Lower lobe of right lung (tissue), 2 donors: ENCODE measurements around the gene PTPRD. TPM values are rescaled to one million over a fixed set of nuclear protein-coding genes. Genes with fewer than 3 reads are reported as not detected.

Experiments used
- ATAC-seq, 2 donors: fragments of 200-7000 bp; cut with Tn5 transposase; one replicate each; pipeline ENCODE4 v1.9.1; 2020 to 2022; ENCODE audit warnings: mild to moderate bottlenecking in 2 of 2, moderate library complexity in 2 of 2
- DNase-seq: peaks from one replicate; pipeline ENCODE4 v3.0.0-alpha.2; 2020
- H3K27ac ChIP-seq: fragments of 200-600 bp; one replicate; pipeline ENCODE4 v1.8.0; 2022
- H3K27me3 ChIP-seq: fragments of 200-600 bp; one replicate; pipeline ENCODE4 v1.8.0; 2022; ENCODE audit warnings: low read depth
- H3K36me3 ChIP-seq: fragments of 200-600 bp; one replicate; pipeline ENCODE4 v1.8.0; 2022; ENCODE audit warnings: mild to moderate bottlenecking
- H3K4me1 ChIP-seq: fragments of 200-600 bp; one replicate; pipeline ENCODE4 v1.8.0; 2022
- H3K4me3 ChIP-seq: fragments of 200-600 bp; one replicate; pipeline ENCODE4 v1.8.0; 2022; ENCODE audit warnings: mild to moderate bottlenecking
- H3K9me3 ChIP-seq: fragments of 200-600 bp; one replicate; pipeline ENCODE4 v1.8.0; 2022
- intact Hi-C: fragments of 100-400 bp; cut with DNase I; formaldehyde crosslinking; loops from one replicate; pipeline ENCODE4 v1.11.0; 2022
- total RNA-seq: library from RNA; stranded (reverse); fragmentation: NEBNext Ultra II Directional; extraction: Animal tissue kit (Norgen Biotek cat#: 25700); gene quantifications from one replicate; pipeline ENCODE4 v1.2.1, GENCODE V29; 2021
- TF ChIP-seq, protein P1 (sequence below): fragments of 200-600 bp; IDR thresholded peaks from one replicate; pipeline ENCODE4 v1.8.0; 2022; ENCODE audit warnings: antibody characterized with exemption, mild to moderate bottlenecking
- donor health status: DM: no; HTN: yes; CAD: no; lungs with severe emphysema.

The PTPRD gene
- total RNA-seq, 1 donor from 2014 or later: 17.2 TPM

GRCh38 chr9:8419596-8420275 lies 2193.1 kb downstream of the PTPRD start:
- intact Hi-C loops: no loop called here
- Histone ChIP-seq H3K27me3 (no peaks in the 10 kb centered on the region), H3K4me3 (no peak overlapping the region), H3K4me1 (no peaks in the 10 kb centered on the region), H3K9me3 (no peaks in the 10 kb centered on the region), H3K36me3 (no peaks in the 10 kb centered on the region), H3K27ac (no peak overlapping the region)
- DNase-seq (no peak), ATAC-seq (no peak)
- TF ChIP-seq, protein P1, sequence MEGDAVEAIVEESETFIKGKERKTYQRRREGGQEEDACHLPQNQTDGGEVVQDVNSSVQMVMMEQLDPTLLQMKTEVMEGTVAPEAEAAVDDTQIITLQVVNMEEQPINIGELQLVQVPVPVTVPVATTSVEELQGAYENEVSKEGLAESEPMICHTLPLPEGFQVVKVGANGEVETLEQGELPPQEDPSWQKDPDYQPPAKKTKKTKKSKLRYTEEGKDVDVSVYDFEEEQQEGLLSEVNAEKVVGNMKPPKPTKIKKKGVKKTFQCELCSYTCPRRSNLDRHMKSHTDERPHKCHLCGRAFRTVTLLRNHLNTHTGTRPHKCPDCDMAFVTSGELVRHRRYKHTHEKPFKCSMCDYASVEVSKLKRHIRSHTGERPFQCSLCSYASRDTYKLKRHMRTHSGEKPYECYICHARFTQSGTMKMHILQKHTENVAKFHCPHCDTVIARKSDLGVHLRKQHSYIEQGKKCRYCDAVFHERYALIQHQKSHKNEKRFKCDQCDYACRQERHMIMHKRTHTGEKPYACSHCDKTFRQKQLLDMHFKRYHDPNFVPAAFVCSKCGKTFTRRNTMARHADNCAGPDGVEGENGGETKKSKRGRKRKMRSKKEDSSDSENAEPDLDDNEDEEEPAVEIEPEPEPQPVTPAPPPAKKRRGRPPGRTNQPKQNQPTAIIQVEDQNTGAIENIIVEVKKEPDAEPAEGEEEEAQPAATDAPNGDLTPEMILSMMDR: no peak

GRCh38 chr9:8417341-8417740 lies 2195.5 kb downstream of the PTPRD start:
- H3K27me3 ChIP-seq: no peaks in the 10 kb centered on the region
- H3K4me3 ChIP-seq: no peak overlapping the region
- H3K27ac ChIP-seq: no peak overlapping the region
- H3K36me3 ChIP-seq: no peaks in the 10 kb centered on the region
- DNase-seq: no peak
- TF ChIP-seq, protein P1: no peak
- no peaks in the 10 kb centered on the region for H3K9me3 ChIP-seq
- no peaks in the 10 kb centered on the region for H3K4me1 ChIP-seq
- intact Hi-C loops: no loop called here
- no peak for ATAC-seq

DNA sequence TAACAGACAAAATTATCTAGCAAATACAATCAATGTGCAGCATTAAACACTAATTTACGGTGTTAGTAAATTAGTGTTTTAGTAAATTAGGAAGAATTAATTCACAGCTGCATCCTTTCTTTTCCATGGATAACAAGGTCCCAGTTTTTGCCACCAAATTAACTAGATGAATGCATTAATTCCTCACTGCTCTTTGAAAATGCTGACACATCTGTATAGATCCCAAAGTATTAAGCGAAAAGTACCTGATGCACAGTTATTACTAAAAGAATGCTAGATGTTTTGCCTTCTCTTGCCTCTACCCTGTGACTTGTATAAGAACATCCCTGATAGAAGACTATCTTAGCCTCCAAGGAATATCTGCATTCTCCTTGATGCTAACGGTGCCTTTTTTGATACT lies 2200.5 kb downstream of the PTPRD start:
- no peaks in the 10 kb centered on the region for H3K27me3 ChIP-seq
- no peak overlapping the region for H3K4me3 ChIP-seq
- no peaks in the 10 kb centered on the region for H3K9me3 ChIP-seq
- intact Hi-C loops: no loop called here
- ATAC-seq: no peak
- TF ChIP-seq, protein P1: no peak
- no peak overlapping the region for H3K27ac ChIP-seq
- DNase-seq: no peak
- no peaks in the 10 kb centered on the region for H3K36me3 ChIP-seq
- H3K4me1 ChIP-seq: no peaks in the 10 kb centered on the region

- Histone ChIP-seq H3K4me1 (no peaks in the 10 kb centered on the region), H3K36me3 (no peaks in the 10 kb centered on the region), H3K9me3 (no peaks in the 10 kb centered on the region), H3K27ac (no peak overlapping the region), H3K27me3 (no peaks in the 10 kb centered on the region), H3K4me3 (no peak overlapping the region)
- TF ChIP-seq, protein P1: no peak
- intact Hi-C loops: no loop called here
- ATAC-seq: no peak
- no peak for DNase-seq
Observed at GRCh38 chr9:8408575-8409190, 2204.1 kb downstream of the PTPRD start.

DNA sequence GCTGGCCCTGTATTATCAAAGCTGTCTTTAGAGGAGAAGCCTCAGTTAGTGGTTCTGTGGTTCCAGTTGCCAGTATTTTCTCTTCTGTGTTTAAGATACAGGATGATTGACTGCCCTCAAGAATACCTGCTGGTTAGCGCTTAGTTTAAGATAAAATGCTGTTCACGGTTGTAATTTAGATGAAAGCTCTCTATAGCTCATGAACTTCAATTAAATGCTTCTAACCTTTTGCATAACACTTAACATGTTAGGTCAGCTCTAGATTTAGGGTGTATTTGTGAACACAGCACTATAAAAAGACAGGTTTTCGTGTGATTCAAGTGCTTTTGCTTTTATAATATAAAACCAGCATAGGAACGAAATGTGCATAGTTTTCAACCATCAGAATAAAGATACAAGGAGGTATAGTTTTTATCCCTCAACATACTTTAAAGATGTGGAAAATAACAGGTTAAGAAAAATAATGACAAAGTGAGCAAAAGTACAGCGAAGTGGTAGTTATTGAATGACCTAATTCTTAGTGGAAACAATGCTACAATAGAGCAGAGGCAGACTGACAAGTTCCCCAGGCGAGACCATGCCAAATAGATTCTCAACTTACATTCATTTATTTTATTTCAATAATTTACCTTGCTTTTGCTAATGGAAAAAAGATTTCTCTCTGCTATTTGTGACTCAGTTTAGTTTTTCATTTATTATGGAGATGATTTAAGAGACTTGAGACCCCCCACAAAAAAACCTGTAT lies 2210.7 kb downstream of the PTPRD start:
- no peak for ATAC-seq
- intact Hi-C loops: no loop called here
- Histone ChIP-seq H3K4me1 (no peaks in the 10 kb centered on the region), H3K27me3 (no peaks in the 10 kb centered on the region), H3K4me3 (no peak overlapping the region), H3K36me3 (no peaks in the 10 kb centered on the region), H3K27ac (no peak overlapping the region), H3K9me3 (no peaks in the 10 kb centered on the region)
- DNase-seq: no peak
- TF ChIP-seq, protein P1: no peak
